ENCODE measurements around the gene HDHD3. TPM values are rescaled to one million over a fixed set of nuclear protein-coding genes. Genes with fewer than 3 reads are reported as not detected.

HDHD3 gene
- total RNA-seq, 1 donor from 2014 or later: 8.8 TPM

DNA sequence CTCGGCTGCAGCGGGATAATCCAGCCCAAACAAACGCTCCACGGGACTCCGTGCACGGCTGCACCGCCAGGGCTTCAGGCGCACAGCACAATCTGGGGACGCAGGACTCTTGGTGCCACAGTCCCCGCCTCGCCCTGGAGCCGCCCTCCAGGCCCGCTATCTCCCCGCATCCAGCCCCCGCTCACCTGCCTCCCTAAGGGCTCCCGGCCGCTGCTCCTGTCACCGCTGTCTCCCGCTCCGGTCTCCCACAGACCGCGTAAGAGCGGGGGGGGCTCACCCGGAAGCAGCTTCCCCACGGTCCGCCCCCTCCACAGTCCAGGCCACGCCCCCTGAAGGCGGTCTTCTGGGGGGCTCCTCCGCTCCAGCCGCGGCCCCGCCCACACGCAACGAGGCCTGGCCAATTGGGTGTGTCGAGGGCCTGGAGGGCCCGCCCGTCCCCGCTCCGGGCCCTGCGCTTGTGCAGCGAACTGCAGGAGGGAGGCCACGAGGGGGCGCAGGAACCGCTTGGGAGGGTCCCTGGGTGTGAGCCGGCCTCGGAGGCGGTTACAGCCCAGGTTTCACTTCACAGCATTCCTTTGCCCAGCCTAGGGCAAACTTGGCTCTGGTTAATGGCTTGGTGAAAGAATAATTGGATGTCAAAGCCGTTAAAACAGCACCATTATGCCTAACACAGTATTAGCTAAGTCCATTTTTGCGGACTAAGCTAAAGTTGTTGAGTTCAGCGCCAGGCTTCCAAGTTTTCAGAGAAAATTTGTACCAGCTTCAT lies 24.4 kb upstream of the HDHD3 start, which contains the start of gene ALAD:
ALAD (minus strand) TSS at position 258 of the 766 bp plus-strand sequence. CDS start 7,725 bp downstream, outside the sequence.
- H3K27ac ChIP-seq (ENCODE audit: low read depth, low read length): peak within 1 kb of the TSS; percentile 26
- peaks cover 36% of the 10 kb centered on the region for H3K4me1 Mint-ChIP-seq (ENCODE audit: low read depth, unreplicated experiment)

DNA sequence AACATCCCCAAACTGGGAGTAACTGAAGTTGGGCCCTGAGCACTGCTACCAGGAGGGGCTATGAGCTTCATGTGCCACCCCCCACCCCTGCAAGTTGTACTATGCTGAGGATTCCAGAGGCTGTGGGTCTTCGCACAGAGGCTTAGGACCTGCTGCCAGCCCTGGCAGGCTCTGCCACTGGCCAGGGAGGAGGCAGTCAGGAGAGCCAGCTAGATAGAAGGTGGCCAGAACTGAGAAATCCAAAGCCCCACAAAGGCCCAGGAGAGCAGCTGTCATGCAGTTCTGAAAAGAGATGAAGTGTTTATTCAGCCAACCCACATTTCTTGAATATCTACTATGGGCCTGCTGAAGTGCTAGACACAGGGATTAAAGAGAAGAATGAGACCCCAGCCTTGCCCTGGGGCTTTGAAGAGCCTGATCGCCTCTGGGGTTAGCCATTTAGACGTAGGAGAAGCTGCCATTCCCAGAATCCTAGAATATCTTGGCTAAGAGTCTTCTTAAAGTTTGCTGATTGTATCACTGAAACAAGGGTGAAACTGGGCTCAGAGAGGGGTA lies 22.9 kb upstream of the HDHD3 start:
- Histone ChIP-seq H3K27me3 (ENCODE audit: insufficient read depth, low read length) (no peaks in the 10 kb centered on the region), H3K79me2 (ENCODE audit: insufficient read depth, low read length) (peaks cover 14% of the 10 kb centered on the region), H4K20me1 (ENCODE audit: insufficient read depth, low read length) (peaks cover 22% of the 10 kb centered on the region), H3K9me3 (ENCODE audit: insufficient read depth, low read depth, low read length) (no peaks in the 10 kb centered on the region), H3K27ac (ENCODE audit: low read depth, low read length) (no peak overlapping the region), H2AFZ (ENCODE audit: low read depth, low read length) (no peak overlapping the region), H3K4me2 (ENCODE audit: low read length) (peak overlapping the region; percentile 92), H3K36me3 (ENCODE audit: insufficient read depth, low read length) (no peaks in the 10 kb centered on the region), H3K4me3 (ENCODE audit: insufficient read depth, low read depth, low read length) (no peak overlapping the region), H3K9ac (ENCODE audit: low read length) (no peak overlapping the region), H3K4me1 (ENCODE audit: insufficient read depth, low read length) (peaks cover 24% of the 10 kb centered on the region)
- Mint-ChIP-seq H3K27me3 (ENCODE audit: low read depth, unreplicated experiment) (no peaks in the 10 kb centered on the region), H3K27ac (ENCODE audit: unreplicated experiment) (peak overlapping the region; percentile 41), H3K4me1 (ENCODE audit: low read depth, unreplicated experiment) (peaks cover 37% of the 10 kb centered on the region), H3K9me3 (ENCODE audit: unreplicated experiment) (no peaks in the 10 kb centered on the region), H3K36me3 (ENCODE audit: low read depth, unreplicated experiment) (no peaks in the 10 kb centered on the region), H3K4me3 (ENCODE audit: unreplicated experiment) (peak overlapping the region; percentile 94)
- TF ChIP-seq, protein P1, sequence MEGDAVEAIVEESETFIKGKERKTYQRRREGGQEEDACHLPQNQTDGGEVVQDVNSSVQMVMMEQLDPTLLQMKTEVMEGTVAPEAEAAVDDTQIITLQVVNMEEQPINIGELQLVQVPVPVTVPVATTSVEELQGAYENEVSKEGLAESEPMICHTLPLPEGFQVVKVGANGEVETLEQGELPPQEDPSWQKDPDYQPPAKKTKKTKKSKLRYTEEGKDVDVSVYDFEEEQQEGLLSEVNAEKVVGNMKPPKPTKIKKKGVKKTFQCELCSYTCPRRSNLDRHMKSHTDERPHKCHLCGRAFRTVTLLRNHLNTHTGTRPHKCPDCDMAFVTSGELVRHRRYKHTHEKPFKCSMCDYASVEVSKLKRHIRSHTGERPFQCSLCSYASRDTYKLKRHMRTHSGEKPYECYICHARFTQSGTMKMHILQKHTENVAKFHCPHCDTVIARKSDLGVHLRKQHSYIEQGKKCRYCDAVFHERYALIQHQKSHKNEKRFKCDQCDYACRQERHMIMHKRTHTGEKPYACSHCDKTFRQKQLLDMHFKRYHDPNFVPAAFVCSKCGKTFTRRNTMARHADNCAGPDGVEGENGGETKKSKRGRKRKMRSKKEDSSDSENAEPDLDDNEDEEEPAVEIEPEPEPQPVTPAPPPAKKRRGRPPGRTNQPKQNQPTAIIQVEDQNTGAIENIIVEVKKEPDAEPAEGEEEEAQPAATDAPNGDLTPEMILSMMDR (IDR thresholded peaks at IDR 0.05; ENCODE audit: insufficient read depth, low read depth, low read length): no peak
- no peak for TF ChIP-seq EZH2 (IDR thresholded peaks at IDR 0.05; ENCODE audit: insufficient read depth, low read length)
- DNase-seq (ENCODE audit: low read depth) (no peak), FAIRE-seq (no peak)

More for the DNA sequence above, 24.4 kb upstream of the HDHD3 start, which contains the start of gene ALAD:
- DNase-seq (ENCODE audit: low read depth) (peak; percentile 90), FAIRE-seq (no peak)
- no peaks in the 10 kb centered on the region for H3K36me3 ChIP-seq (ENCODE audit: insufficient read depth, low read length)
- peaks cover 14% of the 10 kb centered on the region for H3K79me2 ChIP-seq (ENCODE audit: insufficient read depth, low read length)
- no peaks in the 10 kb centered on the region for H3K27me3 ChIP-seq (ENCODE audit: insufficient read depth, low read length)
- H2AFZ ChIP-seq (ENCODE audit: low read depth, low read length): peak within 1 kb of the TSS; percentile 97
- H3K9ac ChIP-seq (ENCODE audit: low read length): peak within 1 kb of the TSS; percentile 85
- Mint-ChIP-seq H3K27ac (ENCODE audit: unreplicated experiment) (peak within 1 kb of the TSS; percentile 53), H3K27me3 (ENCODE audit: low read depth, unreplicated experiment) (no peaks in the 10 kb centered on the region), H3K36me3 (ENCODE audit: low read depth, unreplicated experiment) (no peaks in the 10 kb centered on the region), H3K9me3 (ENCODE audit: unreplicated experiment) (no peaks in the 10 kb centered on the region), H3K4me3 (ENCODE audit: unreplicated experiment) (peak within 1 kb of the TSS; percentile 94)
- H3K9me3 ChIP-seq (ENCODE audit: insufficient read depth, low read depth, low read length): no peaks in the 10 kb centered on the region
- H3K4me2 ChIP-seq (ENCODE audit: low read length): peak within 1 kb of the TSS; percentile 92
- no peak for TF ChIP-seq EZH2 (IDR thresholded peaks at IDR 0.05; ENCODE audit: insufficient read depth, low read length)
- TF ChIP-seq, protein P1 (IDR thresholded peaks at IDR 0.05; ENCODE audit: insufficient read depth, low read depth, low read length): peak; percentile 89
- peak within 1 kb of the TSS; percentile 82 for H3K4me3 ChIP-seq (ENCODE audit: insufficient read depth, low read depth, low read length)
- peaks cover 24% of the 10 kb centered on the region for H3K4me1 ChIP-seq (ENCODE audit: insufficient read depth, low read length)
- peaks cover 22% of the 10 kb centered on the region for H4K20me1 ChIP-seq (ENCODE audit: insufficient read depth, low read length)
